CD14-positive monocyte (primary cell): ENCODE data around the gene CCDC7. TPM values are rescaled to one million over a fixed set of nuclear protein-coding genes. Genes with fewer than 3 reads are reported as not detected.

Experiments used
- DNase-seq, 3 donors: peaks; one replicate each; pipeline ENCODE4 v3.0.0-alpha.2; 2011 to 2022
- H2AFZ ChIP-seq: 2 replicates; pipeline ENCODE4 v1.6.0; 2012; ENCODE audit warnings: mild to moderate bottlenecking, low read depth, low read length, inconsistent platforms; ENCODE audit not compliant: insufficient read depth, poor library complexity, severe bottlenecking
- H3K27ac ChIP-seq, 2 donors: 1 replicate in 1 of 2; 2 replicates in 1 of 2; pipeline ENCODE4 v1.5.1; 2012 to 2013; ENCODE audit warnings: low read length in 2 of 2, control low read depth in 1 of 2, inconsistent platforms in 1 of 2, low read depth in 1 of 2, mild to moderate bottlenecking in 1 of 2
- H3K27me3 ChIP-seq, 2 donors: one replicate each; pipeline versions ENCODE4 v1.6.0 to v1.6.1; 2011 to 2013; ENCODE audit warnings: low read length in 2 of 2; ENCODE audit not compliant: control insufficient read depth in 2 of 2, insufficient read depth in 2 of 2
- H3K36me3 ChIP-seq, 2 donors: replicated peaks in 1 of 2; 1 replicate in 1 of 2; 2 replicates in 1 of 2; pipeline versions ENCODE4 v1.5.1 to v1.6.1; 2012 to 2013; ENCODE audit warnings: low read length in 2 of 2, control low read depth in 1 of 2, inconsistent platforms in 1 of 2, mild to moderate bottlenecking in 1 of 2; ENCODE audit not compliant: insufficient read depth in 2 of 2, control insufficient read depth in 1 of 2
- H3K4me1 ChIP-seq, 2 donors: 1 replicate in 1 of 2; 2 replicates in 1 of 2; pipeline versions ENCODE4 v1.5.1 to v1.6.1; 2012 to 2013; ENCODE audit warnings: low read length in 2 of 2, control low read depth in 1 of 2, inconsistent platforms in 1 of 2, mild to moderate bottlenecking in 1 of 2, moderate library complexity in 1 of 2; ENCODE audit not compliant: insufficient read depth in 2 of 2, control insufficient read depth in 1 of 2
- H3K4me2 ChIP-seq: replicated peaks from 2 replicates; pipeline ENCODE3; 2012; ENCODE audit warnings: low read length, moderate library complexity, mild to moderate bottlenecking; ENCODE audit not compliant: poor library complexity, severe bottlenecking; ENCODE audit errors: extremely low read depth
- H3K4me3 ChIP-seq, 3 experiments: fragments of 200-600 bp in 1 of 3; sonication (generic) in 1 of 3; replicated peaks in 1 of 3; 1 replicate in 2 of 3; 2 replicates in 1 of 3; pipeline ENCODE4 v1.5.1; 2011 to 2013; ENCODE audit warnings: low read length in 3 of 3, mild to moderate bottlenecking in 3 of 3, control low read depth in 2 of 3, low read depth in 2 of 3, inconsistent platforms in 1 of 3, moderate library complexity in 1 of 3
- H3K79me2 ChIP-seq: 2 replicates; pipeline ENCODE4 v1.6.0; 2012; ENCODE audit warnings: mild to moderate bottlenecking, control low read depth, inconsistent platforms, low read length, moderate library complexity; ENCODE audit not compliant: insufficient read depth
- H3K9ac ChIP-seq: 2 replicates; pipeline ENCODE4 v1.6.0; 2017; ENCODE audit warnings: low read length, mild to moderate bottlenecking; ENCODE audit not compliant: insufficient read depth, poor library complexity, severe bottlenecking
- H3K9me3 ChIP-seq, 2 donors: replicated peaks in 1 of 2; 1 replicate in 1 of 2; 2 replicates in 1 of 2; pipeline versions ENCODE4 v1.5.1 to v1.6.1; 2012 to 2013; ENCODE audit warnings: low read length in 2 of 2, control low read depth in 1 of 2; ENCODE audit not compliant: control insufficient read depth in 1 of 2, insufficient read depth in 1 of 2
- H4K20me1 ChIP-seq: 2 replicates; pipeline ENCODE4 v1.6.0; 2012; ENCODE audit warnings: mild to moderate bottlenecking, low read length, control low read depth, moderate library complexity; ENCODE audit not compliant: insufficient read depth
- H3K27ac Mint-ChIP-seq, 7 donors: one replicate each; pipeline ENCODE4 v1.8.0; 2020; ENCODE audit warnings: mild to moderate bottlenecking in 7 of 7, mixed read lengths in 7 of 7, moderate library complexity in 6 of 7, inconsistent platforms in 2 of 7
- H3K27me3 Mint-ChIP-seq, 3 donors: one replicate each; pipeline ENCODE4 v1.8.0; 2021 to 2022; ENCODE audit warnings: low read depth in 3 of 3, mild to moderate bottlenecking in 3 of 3, mixed read lengths in 3 of 3, moderate library complexity in 3 of 3, inconsistent platforms in 1 of 3
- H3K36me3 Mint-ChIP-seq, 2 donors: one replicate each; pipeline ENCODE4 v1.8.0; 2020; ENCODE audit warnings: mixed read lengths in 2 of 2, inconsistent platforms in 1 of 2, mild to moderate bottlenecking in 1 of 2
- H3K4me1 Mint-ChIP-seq: one replicate; pipeline ENCODE4 v1.8.0; 2020; ENCODE audit warnings: mild to moderate bottlenecking, mixed read lengths
- H3K4me3 Mint-ChIP-seq, 2 donors: one replicate each; pipeline ENCODE4 v1.8.0; 2020; ENCODE audit warnings: mild to moderate bottlenecking in 2 of 2, mixed read lengths in 2 of 2, moderate library complexity in 1 of 2
- H3K9me3 Mint-ChIP-seq, 7 donors: one replicate each; pipeline ENCODE4 v1.8.0; 2020 to 2022; ENCODE audit warnings: mixed read lengths in 7 of 7, mild to moderate bottlenecking in 6 of 7, moderate library complexity in 6 of 7, inconsistent platforms in 2 of 7
- WGBS: methylation state at CpG from one replicate; pipeline ENCODE4 v1.1.5; 2013; ENCODE audit warnings: missing lambda C conversion rate; ENCODE audit not compliant: insufficient coverage; 5-methylcytosine and 5-hydroxymethylcytosine counted together
- intact Hi-C, 2 donors: fragments of 100-400 bp; cut with micrococcal nuclease; formaldehyde crosslinking; loops; one replicate each; pipeline versions ENCODE4 v1.15.0 to v1.15.1; 2023
- polyA plus RNA-seq, 3 donors: library from polyadenylated mRNA; depleted of rRNA in 1 of 3; unstranded in 2 of 3; stranded (reverse) in 1 of 3; fragments of 300-500 nt in 2 of 3; fragments of >200 nt in 1 of 3; fragmentation: Illumina TruSeq in 2 of 3; gene quantifications; 1 replicate in 2 of 3; 2 replicates in 1 of 3; pipeline ENCODE4 v1.2.3, GENCODE V29; 2012 to 2021
- TF ChIP-seq, protein P1 (sequence below): fragments of 200-600 bp; IDR thresholded peaks from one replicate; pipeline ENCODE4 v1.8.0; 2022; ENCODE audit warnings: antibody characterized with exemption, mild to moderate bottlenecking

Gene CCDC7
- polyA plus RNA-seq, 3 donors: 1.3 to 2.3 (median 2.0) TPM

DNA sequence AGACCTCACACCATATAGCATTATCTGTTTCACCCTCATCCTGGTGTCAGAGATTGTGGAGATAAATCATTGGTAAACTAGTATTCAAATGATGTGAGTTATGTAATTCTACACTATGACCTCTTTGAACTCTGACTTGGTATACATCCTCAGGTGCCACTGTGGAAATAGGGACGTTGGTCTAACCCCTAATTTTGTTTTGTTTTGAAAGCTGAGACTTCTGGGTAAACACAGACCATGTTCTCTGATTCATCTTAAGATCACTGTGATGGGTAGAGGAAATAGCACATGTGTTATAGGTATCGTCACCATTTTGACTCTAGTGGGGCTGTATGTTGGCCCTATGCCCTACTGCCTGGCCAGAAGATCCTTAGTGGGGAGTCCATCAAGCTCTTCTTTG, 241.6 kb downstream of the CCDC7 start:
- H3K9ac ChIP-seq: no peak overlapping the region
- TF ChIP-seq, protein P1, sequence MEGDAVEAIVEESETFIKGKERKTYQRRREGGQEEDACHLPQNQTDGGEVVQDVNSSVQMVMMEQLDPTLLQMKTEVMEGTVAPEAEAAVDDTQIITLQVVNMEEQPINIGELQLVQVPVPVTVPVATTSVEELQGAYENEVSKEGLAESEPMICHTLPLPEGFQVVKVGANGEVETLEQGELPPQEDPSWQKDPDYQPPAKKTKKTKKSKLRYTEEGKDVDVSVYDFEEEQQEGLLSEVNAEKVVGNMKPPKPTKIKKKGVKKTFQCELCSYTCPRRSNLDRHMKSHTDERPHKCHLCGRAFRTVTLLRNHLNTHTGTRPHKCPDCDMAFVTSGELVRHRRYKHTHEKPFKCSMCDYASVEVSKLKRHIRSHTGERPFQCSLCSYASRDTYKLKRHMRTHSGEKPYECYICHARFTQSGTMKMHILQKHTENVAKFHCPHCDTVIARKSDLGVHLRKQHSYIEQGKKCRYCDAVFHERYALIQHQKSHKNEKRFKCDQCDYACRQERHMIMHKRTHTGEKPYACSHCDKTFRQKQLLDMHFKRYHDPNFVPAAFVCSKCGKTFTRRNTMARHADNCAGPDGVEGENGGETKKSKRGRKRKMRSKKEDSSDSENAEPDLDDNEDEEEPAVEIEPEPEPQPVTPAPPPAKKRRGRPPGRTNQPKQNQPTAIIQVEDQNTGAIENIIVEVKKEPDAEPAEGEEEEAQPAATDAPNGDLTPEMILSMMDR: no peak
- H4K20me1 ChIP-seq: no peaks in the 10 kb centered on the region
- Mint-ChIP-seq H3K36me3 (peaks cover 0 to 2% of the 10 kb centered on the region in 2 donors), H3K4me1 (no peaks in the 10 kb centered on the region), H3K27ac (peak overlapping the region in 1 of 7 donors; percentile 13), H3K4me3 (no peak overlapping the region), H3K9me3 (peaks cover 4 to 12% (median 9%) of the 10 kb centered on the region in 7 donors), H3K27me3 (no peaks in the 10 kb centered on the region)
- no peaks in the 10 kb centered on the region for H3K79me2 ChIP-seq
- H3K27ac ChIP-seq: no peak overlapping the region
- 92% methylated on average over 2 of the region's 2 CpGs for WGBS
- H3K4me1 ChIP-seq: no peaks in the 10 kb centered on the region
- no peak overlapping the region for H2AFZ ChIP-seq
- no peaks in the 10 kb centered on the region for H3K27me3 ChIP-seq
- H3K4me3 ChIP-seq: no peak overlapping the region
- no peaks in the 10 kb centered on the region for H3K36me3 ChIP-seq
- no peak overlapping the region for H3K4me2 ChIP-seq
- peaks cover 5 to 13% of the 10 kb centered on the region in 2 donors for H3K9me3 ChIP-seq
- intact Hi-C loops: no loop called here
- DNase-seq: no peak

DNA sequence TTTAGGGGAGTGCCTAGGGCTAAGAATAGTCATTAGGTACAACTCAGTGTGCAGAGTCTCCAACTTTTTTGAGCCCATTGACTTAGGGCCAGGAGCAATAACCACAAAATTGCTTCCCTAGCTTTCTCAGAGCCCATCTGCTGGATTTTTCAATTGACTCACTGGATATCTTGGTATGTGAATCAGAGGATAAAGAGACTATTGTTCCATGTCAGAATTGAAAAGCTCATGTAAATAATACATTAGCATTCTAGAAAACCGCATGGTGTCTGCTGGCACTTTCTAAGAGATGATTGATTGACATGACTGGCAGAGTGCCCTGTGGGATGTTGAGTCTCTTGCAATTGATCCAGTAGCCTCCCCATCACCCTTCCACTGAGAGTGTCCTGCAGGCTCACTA, 246.2 kb downstream of the CCDC7 start:
- H3K4me3 Mint-ChIP-seq: no peak overlapping the region
- H3K9ac ChIP-seq: no peak overlapping the region
- no peaks in the 10 kb centered on the region for H3K4me1 ChIP-seq
- H3K36me3 Mint-ChIP-seq: peaks cover 1 to 2% of the 10 kb centered on the region in 2 donors
- no peak overlapping the region for H3K27ac ChIP-seq
- no CpG with 5 or more reads among the region's 1 CpG for WGBS
- H3K27me3 ChIP-seq: no peaks in the 10 kb centered on the region
- no peaks in the 10 kb centered on the region for H4K20me1 ChIP-seq
- H3K79me2 ChIP-seq: no peaks in the 10 kb centered on the region
- no peak for DNase-seq
- intact Hi-C loops: no loop called here
- peaks cover 6% of the 10 kb centered on the region in 2 donors for H3K9me3 ChIP-seq
- peaks cover 3 to 13% (median 7%) of the 10 kb centered on the region in 7 donors for H3K9me3 Mint-ChIP-seq
- H3K27me3 Mint-ChIP-seq: no peaks in the 10 kb centered on the region
- no peaks in the 10 kb centered on the region for H3K36me3 ChIP-seq
- no peak overlapping the region for H3K27ac Mint-ChIP-seq
- TF ChIP-seq, protein P1: no peak
- no peak overlapping the region for H3K4me3 ChIP-seq
- no peak overlapping the region for H3K4me2 ChIP-seq
- H3K4me1 Mint-ChIP-seq: no peaks in the 10 kb centered on the region
- H2AFZ ChIP-seq: no peak overlapping the region
